ENCODE measurements around the gene WASF1. TPM values are rescaled to one million over a fixed set of nuclear protein-coding genes. Genes with fewer than 3 reads are reported as not detected.
"Not testable (repeated sequence)": the region's sequence is repeated elsewhere in the genome, so short reads cannot be mapped to it uniquely, and the experiment has no call there.

WASF1 gene
- polyA plus RNA-seq, 1 experiment, result 22.3 TPM

DNA sequence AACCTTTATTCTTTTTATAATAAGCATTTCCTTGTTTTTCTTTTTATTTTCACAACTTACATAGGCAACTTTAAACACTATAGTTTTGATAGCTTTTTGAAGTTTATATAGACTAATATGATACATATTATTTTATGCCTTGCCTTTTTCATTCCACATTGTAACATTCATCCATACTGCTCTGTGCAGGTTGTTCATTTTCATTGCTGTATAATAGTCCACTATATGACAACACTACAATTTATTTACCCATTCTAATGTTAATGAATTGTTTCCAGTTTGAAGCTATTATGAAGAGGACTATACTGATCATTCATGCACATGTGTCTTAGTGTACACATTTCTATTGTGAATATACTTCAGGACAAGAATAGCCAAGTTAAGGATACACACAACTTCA, 49.1 kb downstream of the WASF1 start:
- Histone ChIP-seq H3K4me3 (ENCODE audit: low read depth, low read length) (no peak overlapping the region), H3K27me3 (ENCODE audit: control insufficient read depth, insufficient read depth, low read length) (no peaks in the 10 kb centered on the region), H3K9me3 (ENCODE audit: control insufficient read depth, insufficient read depth, low read length) (no peaks in the 10 kb centered on the region), H3K27ac (ENCODE audit: low read depth, low read length) (no peak overlapping the region)
- POLR2A ChIA-PET, result no interaction called here
- no peak for DNase-seq (ENCODE audit: low read depth, low spot score)
- TF ChIP-seq, protein P1, sequence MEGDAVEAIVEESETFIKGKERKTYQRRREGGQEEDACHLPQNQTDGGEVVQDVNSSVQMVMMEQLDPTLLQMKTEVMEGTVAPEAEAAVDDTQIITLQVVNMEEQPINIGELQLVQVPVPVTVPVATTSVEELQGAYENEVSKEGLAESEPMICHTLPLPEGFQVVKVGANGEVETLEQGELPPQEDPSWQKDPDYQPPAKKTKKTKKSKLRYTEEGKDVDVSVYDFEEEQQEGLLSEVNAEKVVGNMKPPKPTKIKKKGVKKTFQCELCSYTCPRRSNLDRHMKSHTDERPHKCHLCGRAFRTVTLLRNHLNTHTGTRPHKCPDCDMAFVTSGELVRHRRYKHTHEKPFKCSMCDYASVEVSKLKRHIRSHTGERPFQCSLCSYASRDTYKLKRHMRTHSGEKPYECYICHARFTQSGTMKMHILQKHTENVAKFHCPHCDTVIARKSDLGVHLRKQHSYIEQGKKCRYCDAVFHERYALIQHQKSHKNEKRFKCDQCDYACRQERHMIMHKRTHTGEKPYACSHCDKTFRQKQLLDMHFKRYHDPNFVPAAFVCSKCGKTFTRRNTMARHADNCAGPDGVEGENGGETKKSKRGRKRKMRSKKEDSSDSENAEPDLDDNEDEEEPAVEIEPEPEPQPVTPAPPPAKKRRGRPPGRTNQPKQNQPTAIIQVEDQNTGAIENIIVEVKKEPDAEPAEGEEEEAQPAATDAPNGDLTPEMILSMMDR (IDR thresholded peaks at IDR 0.05; ENCODE audit: low read depth, low read length), result no peak
- CTCF ChIA-PET, result interaction anchor here (1.2 kb wide), 1 partner anchor 91 kb away, joined by 7 read pairs; no protein-coding TSS in a partner anchor

DNA sequence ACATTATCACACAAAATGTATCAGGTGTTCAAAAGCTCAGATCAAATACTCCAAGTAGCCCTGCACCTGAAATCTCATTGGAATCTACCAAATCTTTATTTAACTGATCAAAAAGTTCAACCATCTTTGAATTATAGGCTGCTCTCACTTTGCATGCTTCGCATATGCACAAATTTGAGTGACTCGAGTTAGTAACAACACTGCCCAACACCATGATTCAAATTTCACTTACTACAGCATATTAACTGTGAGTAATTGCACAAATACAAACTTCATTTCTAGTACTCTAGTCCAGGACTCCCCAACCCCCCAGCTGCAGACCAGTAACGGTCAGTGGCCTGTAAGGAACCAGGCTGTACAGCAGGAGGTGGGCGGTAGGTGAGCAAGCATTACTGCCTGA, 51.1 kb downstream of the WASF1 start:
- ChIA-PET POLR2A (no interaction called here), CTCF (no interaction called here)
- Histone ChIP-seq H3K27me3 (ENCODE audit: control insufficient read depth, insufficient read depth, low read length) (no peaks in the 10 kb centered on the region), H3K27ac (ENCODE audit: low read depth, low read length) (no peak overlapping the region), H3K9me3 (ENCODE audit: control insufficient read depth, insufficient read depth, low read length) (no peaks in the 10 kb centered on the region), H3K4me3 (ENCODE audit: low read depth, low read length) (no peak overlapping the region)
- DNase-seq (ENCODE audit: low read depth, low spot score), result no peak
- TF ChIP-seq, protein P1 (IDR thresholded peaks at IDR 0.05; ENCODE audit: low read depth, low read length), result no peak

DNA sequence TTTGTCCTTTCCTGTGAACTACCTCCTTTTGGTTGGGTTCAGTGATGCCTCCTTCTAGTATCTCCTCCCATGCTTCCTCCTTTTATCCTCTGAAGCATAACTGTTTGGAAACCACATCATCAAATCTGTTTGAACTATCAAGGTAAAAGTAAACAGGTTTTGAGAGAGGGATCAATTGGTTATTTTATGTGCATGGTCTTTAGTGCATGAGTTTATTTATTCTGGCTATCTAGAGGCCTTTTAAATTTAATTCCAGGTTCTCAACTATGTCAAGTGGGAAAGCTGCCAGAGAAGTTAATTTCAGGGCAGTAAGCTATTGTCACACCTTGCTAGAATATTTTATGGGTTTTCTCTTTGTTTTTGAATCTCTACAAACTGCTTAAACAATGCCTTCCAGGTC, 54.1 kb downstream of the WASF1 start:
- TF ChIP-seq, protein P1 (IDR thresholded peaks at IDR 0.05; ENCODE audit: low read depth, low read length), result no peak
- Histone ChIP-seq H3K9me3 (ENCODE audit: control insufficient read depth, insufficient read depth, low read length) (no peaks in the 10 kb centered on the region), H3K27me3 (ENCODE audit: control insufficient read depth, insufficient read depth, low read length) (no peaks in the 10 kb centered on the region), H3K4me3 (ENCODE audit: low read depth, low read length) (no peak overlapping the region), H3K27ac (ENCODE audit: low read depth, low read length) (no peak overlapping the region)
- no peak for DNase-seq (ENCODE audit: low read depth, low spot score)
- POLR2A ChIA-PET, result no interaction called here
- CTCF ChIA-PET, result no interaction called here

DNA sequence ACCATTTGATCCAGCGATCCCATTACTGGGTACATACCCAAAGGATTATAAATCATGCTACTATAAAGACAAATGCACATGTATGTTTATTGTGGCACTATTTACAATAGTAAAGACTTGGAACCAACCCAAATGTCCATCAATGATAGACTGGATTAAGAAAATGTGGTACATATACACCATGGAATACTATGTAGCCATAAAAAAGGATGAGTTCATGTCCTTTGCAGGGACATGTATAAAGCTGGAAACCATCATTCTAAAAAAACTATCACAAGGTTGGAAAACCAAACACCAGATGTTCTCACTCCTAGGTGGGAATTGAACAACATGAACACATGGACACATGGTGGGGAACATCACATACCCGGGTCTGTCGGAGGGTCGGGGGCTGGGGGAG, 57.8 kb downstream of the WASF1 start:
- POLR2A ChIA-PET, result not testable (repeated sequence)

DNA sequence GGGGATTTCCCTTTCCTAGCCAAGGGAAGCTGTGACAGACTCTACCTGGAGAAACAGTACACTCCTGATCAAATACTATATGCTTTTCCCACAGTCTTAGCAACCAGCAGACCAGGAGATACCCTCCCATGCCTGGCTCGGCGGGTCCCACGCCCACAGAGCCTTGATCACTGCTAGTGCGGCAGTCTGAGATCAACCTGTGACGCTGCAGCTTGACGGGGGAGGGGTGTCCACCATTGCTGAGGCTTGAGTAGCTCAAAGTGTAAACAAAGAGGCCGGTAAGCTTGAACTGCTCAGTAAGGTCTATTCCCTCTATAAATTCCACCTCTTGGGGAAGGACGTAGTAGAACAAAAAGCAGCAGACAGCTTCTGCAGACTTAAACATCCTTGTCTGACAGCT, 63.2 kb downstream of the WASF1 start:
- Histone ChIP-seq H3K27me3 (ENCODE audit: control insufficient read depth, insufficient read depth, low read length) (no peaks in the 10 kb centered on the region), H3K27ac (ENCODE audit: low read depth, low read length) (no peak overlapping the region), H3K4me3 (ENCODE audit: low read depth, low read length) (no peak overlapping the region), H3K9me3 (ENCODE audit: control insufficient read depth, insufficient read depth, low read length) (no peaks in the 10 kb centered on the region)
- DNase-seq (ENCODE audit: low read depth, low spot score), result no peak
- ChIA-PET CTCF (no interaction called here), POLR2A (no interaction called here)
- TF ChIP-seq, protein P1 (IDR thresholded peaks at IDR 0.05; ENCODE audit: low read depth, low read length), result no peak

More for the DNA sequence above, 57.8 kb downstream of the WASF1 start:
- H3K27ac ChIP-seq (ENCODE audit: low read depth, low read length); H3K4me3 ChIP-seq (ENCODE audit: low read depth, low read length); CTCF ChIA-PET; DNase-seq (ENCODE audit: low read depth, low spot score); H3K9me3 ChIP-seq (ENCODE audit: control insufficient read depth, insufficient read depth, low read length); H3K27me3 ChIP-seq (ENCODE audit: control insufficient read depth, insufficient read depth, low read length): not testable (repeated sequence)

DNA sequence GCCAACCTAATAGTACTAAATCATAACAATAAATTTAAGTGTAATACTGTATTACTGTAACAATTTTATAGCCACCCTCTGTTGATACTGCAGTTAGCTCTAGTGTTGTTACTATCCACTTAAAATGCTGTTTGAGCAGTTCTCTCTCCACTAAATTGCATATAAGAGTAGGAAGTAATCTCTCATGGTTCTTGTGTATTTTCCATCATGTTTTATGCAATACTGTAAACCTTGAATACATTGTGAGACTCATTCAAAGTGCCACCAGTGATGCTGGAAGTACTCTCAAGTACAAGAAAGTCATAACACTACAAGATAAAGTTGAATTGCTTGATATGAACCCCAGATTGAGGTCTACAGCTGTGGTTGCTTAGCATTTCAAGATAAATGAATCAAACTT, 65.5 kb downstream of the WASF1 start:
- Histone ChIP-seq H3K27me3 (ENCODE audit: control insufficient read depth, insufficient read depth, low read length) (no peaks in the 10 kb centered on the region), H3K9me3 (ENCODE audit: control insufficient read depth, insufficient read depth, low read length) (no peaks in the 10 kb centered on the region), H3K4me3 (ENCODE audit: low read depth, low read length) (no peak overlapping the region), H3K27ac (ENCODE audit: low read depth, low read length) (no peak overlapping the region)
- no peak for DNase-seq (ENCODE audit: low read depth, low spot score)
- POLR2A ChIA-PET, result no interaction called here
- TF ChIP-seq, protein P1 (IDR thresholded peaks at IDR 0.05; ENCODE audit: low read depth, low read length), result no peak
- CTCF ChIA-PET, result no interaction called here
